HTERT RPE-1 (cell line): ENCODE results near the gene NIFK.
"Not testable (repeated sequence)": the region's sequence is repeated elsewhere in the genome, so short reads cannot be mapped to it uniquely, and the experiment has no call there.

Experiments
- in situ Hi-C: fragments of 300-500 bp; cut with MboI; formaldehyde crosslinking; loops from 4 replicates; pipeline ENCODE4 v1.14.3; 2020; ENCODE audit warnings: low sequenced_read_pairs

NIFK gene

GRCh38 chr2:121697108-121697631, 39.5 kb downstream of the NIFK start:
- in situ Hi-C loops, result no loop called here

DNA sequence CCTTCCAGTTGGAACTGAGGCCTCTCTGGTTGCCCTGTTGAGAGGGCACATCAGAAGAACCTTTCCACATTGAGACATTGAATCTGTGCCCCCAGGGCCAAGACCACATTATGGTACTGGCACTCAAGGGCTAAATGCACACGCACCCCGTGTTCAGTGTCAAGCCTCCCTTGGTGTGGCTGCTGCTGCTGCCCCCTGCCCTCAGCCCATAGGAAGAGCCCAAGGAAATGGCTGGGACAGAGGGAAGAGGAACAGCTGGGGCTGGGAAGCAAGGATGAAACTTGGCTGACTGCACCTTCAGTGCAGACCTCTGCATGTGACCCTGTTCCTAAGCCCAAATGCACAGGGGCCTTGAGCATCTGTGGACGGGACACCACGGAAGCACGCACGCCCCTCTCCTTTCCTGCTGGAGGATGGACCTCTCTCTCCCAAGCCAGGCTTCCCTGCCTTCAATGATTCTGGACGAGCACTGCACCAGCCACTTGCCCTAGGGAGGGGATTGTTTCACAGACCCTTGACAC, 40.2 kb downstream of the NIFK start:
- in situ Hi-C loops, result no loop called here

DNA sequence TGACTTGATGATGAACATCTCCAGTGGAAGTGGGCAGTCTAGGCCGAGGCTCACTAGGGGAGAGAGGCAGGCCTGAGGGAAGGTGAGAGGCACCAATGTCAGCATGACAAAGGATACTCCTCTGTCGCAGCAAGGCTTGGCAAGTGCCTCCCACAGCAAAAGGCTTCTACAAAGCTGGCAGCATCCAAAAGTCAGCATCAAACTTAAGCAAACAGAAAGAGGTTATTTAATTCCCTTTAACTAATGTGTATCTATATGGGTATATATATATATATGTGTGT, 41.6 kb downstream of the NIFK start:
- in situ Hi-C loops, result no loop called here

DNA sequence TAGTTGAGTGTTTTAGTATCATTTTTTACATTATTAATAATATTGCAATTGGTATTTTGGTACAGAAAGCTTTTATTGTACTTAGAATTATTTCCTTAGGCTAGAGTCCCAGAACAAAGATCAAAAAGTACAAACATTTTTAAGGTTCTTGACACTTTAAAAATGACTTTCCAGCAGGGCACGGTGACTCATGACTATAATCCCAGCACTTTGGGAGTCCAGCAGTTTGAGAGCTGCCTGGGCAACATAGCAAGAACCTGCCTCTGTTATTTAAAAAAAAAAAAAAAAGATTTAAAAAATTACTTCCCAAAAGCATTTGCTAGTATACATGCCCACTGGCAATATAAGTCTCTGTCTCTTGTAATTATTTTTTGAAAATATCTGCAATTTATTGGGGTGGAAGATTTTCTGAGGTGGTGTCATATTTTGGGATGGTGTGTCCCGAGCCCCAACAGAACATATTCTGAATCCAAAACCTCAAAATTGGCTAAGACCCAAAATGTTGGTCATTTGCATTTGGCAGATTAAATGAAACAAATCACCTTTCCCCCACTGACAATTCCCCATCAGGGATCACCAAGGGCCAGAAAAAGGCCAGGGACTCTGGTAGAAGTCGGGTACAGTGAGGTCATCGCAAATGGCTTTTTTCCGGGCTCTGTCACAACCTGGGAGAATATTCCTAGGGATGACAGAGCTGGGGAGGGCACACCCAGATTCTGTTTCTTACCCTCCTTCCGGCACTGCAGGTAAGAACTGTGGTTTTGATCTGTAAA, 42.1 kb downstream of the NIFK start:
- in situ Hi-C loops, result no loop called here

DNA sequence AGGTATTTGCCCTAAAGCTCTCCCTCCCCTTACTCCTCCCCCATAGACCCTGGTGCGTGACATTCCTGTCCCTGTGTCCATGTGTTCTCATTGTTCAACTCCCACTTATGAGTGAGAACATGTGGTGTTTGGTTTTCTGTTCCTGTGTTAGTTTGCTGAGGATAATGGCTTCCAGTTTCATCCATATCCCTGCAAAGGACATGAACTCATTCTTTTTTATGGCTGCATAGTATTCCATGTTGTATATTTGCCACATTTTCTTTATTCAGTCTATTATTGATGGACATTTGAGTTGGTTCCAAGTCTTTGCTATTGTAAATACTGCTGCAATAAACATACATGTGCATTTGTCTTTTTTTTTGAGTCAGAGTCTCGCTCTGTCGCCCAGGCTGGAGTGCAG, 46.1 kb downstream of the NIFK start:
- in situ Hi-C loops, result not testable (repeated sequence)

DNA sequence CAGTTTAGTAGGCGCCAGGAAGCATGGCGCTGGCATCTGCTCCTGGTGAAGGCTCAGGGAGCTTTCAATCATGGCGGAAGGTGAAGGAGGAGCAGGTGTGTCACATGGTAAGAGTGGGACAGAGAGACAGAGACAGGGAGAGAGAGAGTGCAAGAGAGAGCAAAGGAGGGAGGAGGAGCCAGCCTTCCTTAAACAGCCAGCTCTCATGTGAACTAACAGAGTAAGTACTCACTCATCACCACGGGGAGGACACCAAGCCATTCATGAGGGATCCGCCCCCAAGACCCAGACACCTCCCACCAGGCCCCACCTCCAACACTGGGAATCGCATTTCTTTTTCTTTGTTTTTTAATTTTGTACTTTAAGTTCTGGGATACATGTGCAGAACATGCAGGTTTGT, 46.6 kb downstream of the NIFK start:
- in situ Hi-C loops, result no loop called here

- in situ Hi-C loops, result no loop called here
Observed at GRCh38 chr2:121689356-121689755, 47.3 kb downstream of the NIFK start.

DNA sequence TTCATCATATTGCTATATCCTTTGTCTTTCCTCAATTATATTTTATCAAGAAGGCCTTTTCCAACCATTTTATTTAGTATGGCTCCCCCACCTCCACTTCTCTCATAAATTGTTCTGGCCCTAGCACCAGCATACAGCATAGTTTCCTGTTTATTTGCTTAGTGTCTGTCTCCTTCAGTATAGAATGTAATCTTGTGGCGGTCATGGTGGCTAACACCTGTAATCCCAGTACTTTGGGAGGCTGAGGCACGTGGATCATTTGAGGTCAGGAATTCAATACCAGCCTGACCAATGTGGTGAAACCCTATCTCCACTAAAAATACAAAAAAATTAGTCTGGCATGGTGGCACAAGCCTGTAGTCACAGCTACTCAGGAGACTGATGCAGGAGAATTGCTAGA, 47.9 kb downstream of the NIFK start:
- in situ Hi-C loops, result no loop called here

DNA sequence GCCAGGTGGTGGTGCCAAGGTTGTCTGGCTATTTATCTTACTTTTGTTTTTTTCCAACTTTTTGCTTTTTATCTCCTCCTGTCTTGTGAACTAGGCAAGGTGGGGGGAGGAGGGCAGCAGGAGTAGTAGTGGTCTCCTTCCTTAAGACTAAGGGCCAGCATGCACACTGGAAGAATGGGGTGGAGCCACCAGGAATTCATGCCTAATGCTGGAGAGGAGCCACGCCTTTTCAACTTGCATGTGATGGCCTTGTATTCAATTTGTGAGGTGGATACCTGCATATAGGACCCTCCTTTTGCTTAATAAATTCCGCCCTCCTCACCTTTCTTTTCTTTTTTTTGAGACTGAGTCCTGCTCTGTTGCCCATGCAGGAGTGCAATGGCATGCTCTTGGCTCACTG, 49.8 kb downstream of the NIFK start:
- in situ Hi-C loops, result no loop called here

GRCh38 chr2:121686218-121686617, 50.5 kb downstream of the NIFK start:
- in situ Hi-C loops, result no loop called here

- in situ Hi-C loops, result no loop called here
Observed at GRCh38 chr2:121682396-121683298, 54.0 kb downstream of the NIFK start.

- in situ Hi-C loops, result no loop called here
Observed at GRCh38 chr2:121677855-121678254, 58.8 kb downstream of the NIFK start.
